Measurements from ENCODE around the gene TRPM6.

GRCh38 chr9:74861071-74861470 lies 26.6 kb downstream of the TRPM6 start:
- TF ChIP-seq CTCF (IDR thresholded peaks at IDR 0.05; ENCODE audit: low read depth, low read length) (no peak), EZH2phosphoT487 (IDR thresholded peaks at IDR 0.05; ENCODE audit: low read depth) (no peak)

Measured in OCI-LY3 (cell line).